SU-DHL-6 (cell line): ENCODE results near the gene UACA.

Experiments
- EZH2phosphoT487 ChIP-seq: fragments of 200-600 bp; sonication (generic), shearing (Covaris generic); conservative IDR thresholded peaks from 2 replicates; pipeline ENCODE4 v1.6.1; 2018; ENCODE audit warnings: mild to moderate bottlenecking, antibody characterized with exemption, low read length, moderate library complexity, mixed read lengths
- TF ChIP-seq, protein P1 (sequence below): fragments of 200-600 bp; sonication (generic); IDR thresholded peaks from one replicate; pipeline ENCODE4 v1.5.1; 2017; ENCODE audit warnings: antibody characterized with exemption, mild to moderate bottlenecking, low read length, moderate library complexity; ENCODE audit not compliant: insufficient read depth, poor library complexity, severe bottlenecking

DNA sequence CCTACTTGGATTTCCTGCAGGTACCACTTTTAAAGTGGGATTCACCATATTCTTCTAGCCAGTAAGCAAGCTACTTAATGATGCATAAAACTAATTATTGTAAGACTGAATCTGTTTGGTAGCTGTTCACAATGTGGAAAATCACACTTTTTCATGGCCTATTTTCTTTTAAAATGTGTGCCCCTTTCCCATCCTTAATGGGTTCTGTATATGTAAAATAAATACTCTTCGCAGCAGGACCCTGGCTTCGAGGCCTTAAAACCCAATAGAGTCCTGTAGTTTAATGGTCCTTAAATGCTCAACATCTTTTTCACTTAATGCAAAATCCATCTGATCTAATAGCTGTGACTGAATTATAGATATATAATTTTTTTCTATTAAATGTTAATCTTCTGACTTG is 111.0 kb downstream of the UACA start:
- TF ChIP-seq, protein P1, sequence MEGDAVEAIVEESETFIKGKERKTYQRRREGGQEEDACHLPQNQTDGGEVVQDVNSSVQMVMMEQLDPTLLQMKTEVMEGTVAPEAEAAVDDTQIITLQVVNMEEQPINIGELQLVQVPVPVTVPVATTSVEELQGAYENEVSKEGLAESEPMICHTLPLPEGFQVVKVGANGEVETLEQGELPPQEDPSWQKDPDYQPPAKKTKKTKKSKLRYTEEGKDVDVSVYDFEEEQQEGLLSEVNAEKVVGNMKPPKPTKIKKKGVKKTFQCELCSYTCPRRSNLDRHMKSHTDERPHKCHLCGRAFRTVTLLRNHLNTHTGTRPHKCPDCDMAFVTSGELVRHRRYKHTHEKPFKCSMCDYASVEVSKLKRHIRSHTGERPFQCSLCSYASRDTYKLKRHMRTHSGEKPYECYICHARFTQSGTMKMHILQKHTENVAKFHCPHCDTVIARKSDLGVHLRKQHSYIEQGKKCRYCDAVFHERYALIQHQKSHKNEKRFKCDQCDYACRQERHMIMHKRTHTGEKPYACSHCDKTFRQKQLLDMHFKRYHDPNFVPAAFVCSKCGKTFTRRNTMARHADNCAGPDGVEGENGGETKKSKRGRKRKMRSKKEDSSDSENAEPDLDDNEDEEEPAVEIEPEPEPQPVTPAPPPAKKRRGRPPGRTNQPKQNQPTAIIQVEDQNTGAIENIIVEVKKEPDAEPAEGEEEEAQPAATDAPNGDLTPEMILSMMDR = no peak
- TF ChIP-seq EZH2phosphoT487 = no peak
